ENCODE results near the gene CRTC1. TPM values are rescaled to one million over a fixed set of nuclear protein-coding genes. Genes with fewer than 3 reads are reported as not detected.

CRTC1 gene
- total and polyA plus RNA-seq, 4 donors: 1.5 to 3.5 (median 1.9) TPM

DNA sequence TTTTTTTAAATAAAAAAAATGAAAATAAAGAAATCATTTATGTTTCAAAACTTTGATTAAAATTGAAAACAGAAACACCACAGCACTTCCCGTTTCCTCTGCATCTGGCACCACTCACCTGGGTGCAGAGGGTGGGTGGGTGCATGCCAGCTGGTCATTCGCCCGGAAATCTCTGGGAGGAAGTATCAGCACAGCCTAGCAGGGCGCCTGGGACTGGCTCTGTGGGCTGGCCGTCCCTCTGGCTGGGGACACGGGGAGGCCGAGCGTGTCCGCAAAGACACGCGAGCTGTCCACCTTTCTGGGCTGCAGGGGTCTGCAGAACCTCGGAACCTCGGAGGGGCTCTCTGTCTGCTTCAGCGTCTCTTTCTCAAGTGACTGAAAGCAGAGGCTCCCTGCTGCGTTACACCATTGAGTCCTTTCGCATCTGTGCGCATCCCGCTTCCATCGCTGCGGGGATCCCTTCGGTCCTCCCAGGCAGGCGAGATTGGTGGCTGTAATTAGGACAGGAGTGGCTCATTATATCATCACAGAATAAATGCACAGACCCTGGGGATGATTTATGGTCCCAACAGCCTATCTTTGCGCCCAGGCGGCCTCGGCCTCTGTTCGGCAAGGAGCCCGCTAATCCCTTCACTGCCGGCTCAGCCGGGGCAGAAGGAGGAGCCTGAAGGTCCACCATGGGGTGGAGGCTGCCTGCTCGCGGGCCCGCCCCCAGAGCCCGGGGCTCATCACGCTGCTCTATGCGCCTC lies 17.2 kb downstream of the CRTC1 start:
- H3K27ac ChIP-seq (ENCODE audit: low read depth in 1 of 2, low read length in 2 of 2): peak overlapping the region; percentile 51 to 68
- whole genome bisulfite sequencing: 38% methylated on average over 35 of the region's 35 CpGs
- peak overlapping the region in 1 of 2 donors; percentile 58 for H3K9ac ChIP-seq (ENCODE audit: low read depth in 1 of 2, low read length in 2 of 2)
- no peaks in the 10 kb centered on the region for H3K9me3 ChIP-seq (ENCODE audit: control insufficient read depth in 4 of 4, low read length in 3 of 4)
- H3K36me3 ChIP-seq (ENCODE audit: control insufficient read depth in 4 of 4, insufficient read depth in 3 of 4, low read depth in 1 of 4, low read length in 3 of 4): no peaks in the 10 kb centered on the region
- no peak for DNase-seq (ENCODE audit: low spot score)
- H3K4me1 ChIP-seq (ENCODE audit: control insufficient read depth in 4 of 4, insufficient read depth in 4 of 4, low read length in 3 of 4): peaks cover 4 to 20% (median 14%) of the 10 kb centered on the region in 4 donors
- TF ChIP-seq, protein P1, sequence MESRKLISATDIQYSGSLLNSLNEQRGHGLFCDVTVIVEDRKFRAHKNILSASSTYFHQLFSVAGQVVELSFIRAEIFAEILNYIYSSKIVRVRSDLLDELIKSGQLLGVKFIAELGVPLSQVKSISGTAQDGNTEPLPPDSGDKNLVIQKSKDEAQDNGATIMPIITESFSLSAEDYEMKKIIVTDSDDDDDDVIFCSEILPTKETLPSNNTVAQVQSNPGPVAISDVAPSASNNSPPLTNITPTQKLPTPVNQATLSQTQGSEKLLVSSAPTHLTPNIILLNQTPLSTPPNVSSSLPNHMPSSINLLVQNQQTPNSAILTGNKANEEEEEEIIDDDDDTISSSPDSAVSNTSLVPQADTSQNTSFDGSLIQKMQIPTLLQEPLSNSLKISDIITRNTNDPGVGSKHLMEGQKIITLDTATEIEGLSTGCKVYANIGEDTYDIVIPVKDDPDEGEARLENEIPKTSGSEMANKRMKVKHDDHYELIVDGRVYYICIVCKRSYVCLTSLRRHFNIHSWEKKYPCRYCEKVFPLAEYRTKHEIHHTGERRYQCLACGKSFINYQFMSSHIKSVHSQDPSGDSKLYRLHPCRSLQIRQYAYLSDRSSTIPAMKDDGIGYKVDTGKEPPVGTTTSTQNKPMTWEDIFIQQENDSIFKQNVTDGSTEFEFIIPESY (IDR thresholded peaks at IDR 0.05): no peak
- no peak for TF ChIP-seq NR2F2 (IDR thresholded peaks at IDR 0.05)
- TF ChIP-seq GABPA (IDR thresholded peaks at IDR 0.05 in 1 of 2, conservative IDR thresholded peaks at IDR 0.05 in 1 of 2): peak in 1 of 2 donors; percentile 61
- peak in 1 of 2 donors; percentile 55 for TF ChIP-seq RAD21 (IDR thresholded peaks at IDR 0.05)
- TF ChIP-seq HNF4G (IDR thresholded peaks at IDR 0.05): no peak
- no peak for TF ChIP-seq TAF1 (conservative IDR thresholded peaks at IDR 0.05)
- TF ChIP-seq RXRA (IDR thresholded peaks at IDR 0.05): peak; percentile 21 to 38
- TF ChIP-seq SP1 (IDR thresholded peaks at IDR 0.05): no peak
- no peak for TF ChIP-seq FOXA1 (IDR thresholded peaks at IDR 0.05)
- peak in 1 of 2 donors; percentile 90 for TF ChIP-seq EGR1 (IDR thresholded peaks at IDR 0.05; ENCODE audit: low read depth in 2 of 2)
- TF ChIP-seq, protein P2, sequence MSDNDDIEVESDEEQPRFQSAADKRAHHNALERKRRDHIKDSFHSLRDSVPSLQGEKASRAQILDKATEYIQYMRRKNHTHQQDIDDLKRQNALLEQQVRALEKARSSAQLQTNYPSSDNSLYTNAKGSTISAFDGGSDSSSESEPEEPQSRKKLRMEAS (IDR thresholded peaks at IDR 0.05): peak; percentile 91
- TF ChIP-seq, protein P3, sequence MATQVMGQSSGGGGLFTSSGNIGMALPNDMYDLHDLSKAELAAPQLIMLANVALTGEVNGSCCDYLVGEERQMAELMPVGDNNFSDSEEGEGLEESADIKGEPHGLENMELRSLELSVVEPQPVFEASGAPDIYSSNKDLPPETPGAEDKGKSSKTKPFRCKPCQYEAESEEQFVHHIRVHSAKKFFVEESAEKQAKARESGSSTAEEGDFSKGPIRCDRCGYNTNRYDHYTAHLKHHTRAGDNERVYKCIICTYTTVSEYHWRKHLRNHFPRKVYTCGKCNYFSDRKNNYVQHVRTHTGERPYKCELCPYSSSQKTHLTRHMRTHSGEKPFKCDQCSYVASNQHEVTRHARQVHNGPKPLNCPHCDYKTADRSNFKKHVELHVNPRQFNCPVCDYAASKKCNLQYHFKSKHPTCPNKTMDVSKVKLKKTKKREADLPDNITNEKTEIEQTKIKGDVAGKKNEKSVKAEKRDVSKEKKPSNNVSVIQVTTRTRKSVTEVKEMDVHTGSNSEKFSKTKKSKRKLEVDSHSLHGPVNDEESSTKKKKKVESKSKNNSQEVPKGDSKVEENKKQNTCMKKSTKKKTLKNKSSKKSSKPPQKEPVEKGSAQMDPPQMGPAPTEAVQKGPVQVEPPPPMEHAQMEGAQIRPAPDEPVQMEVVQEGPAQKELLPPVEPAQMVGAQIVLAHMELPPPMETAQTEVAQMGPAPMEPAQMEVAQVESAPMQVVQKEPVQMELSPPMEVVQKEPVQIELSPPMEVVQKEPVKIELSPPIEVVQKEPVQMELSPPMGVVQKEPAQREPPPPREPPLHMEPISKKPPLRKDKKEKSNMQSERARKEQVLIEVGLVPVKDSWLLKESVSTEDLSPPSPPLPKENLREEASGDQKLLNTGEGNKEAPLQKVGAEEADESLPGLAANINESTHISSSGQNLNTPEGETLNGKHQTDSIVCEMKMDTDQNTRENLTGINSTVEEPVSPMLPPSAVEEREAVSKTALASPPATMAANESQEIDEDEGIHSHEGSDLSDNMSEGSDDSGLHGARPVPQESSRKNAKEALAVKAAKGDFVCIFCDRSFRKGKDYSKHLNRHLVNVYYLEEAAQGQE (IDR thresholded peaks at IDR 0.05): no peak
- TF ChIP-seq HNF4A (conservative IDR thresholded peaks at IDR 0.05): peak; percentile 54 to 58
- H3K4me3 ChIP-seq (ENCODE audit: low read depth in 1 of 3, low read length in 3 of 3): peak overlapping the region in 2 of 3 donors; percentile 13 to 52
- no peaks in the 10 kb centered on the region for H3K27me3 ChIP-seq (ENCODE audit: control insufficient read depth in 4 of 4, insufficient read depth in 4 of 4, low read length in 3 of 4)

DNA sequence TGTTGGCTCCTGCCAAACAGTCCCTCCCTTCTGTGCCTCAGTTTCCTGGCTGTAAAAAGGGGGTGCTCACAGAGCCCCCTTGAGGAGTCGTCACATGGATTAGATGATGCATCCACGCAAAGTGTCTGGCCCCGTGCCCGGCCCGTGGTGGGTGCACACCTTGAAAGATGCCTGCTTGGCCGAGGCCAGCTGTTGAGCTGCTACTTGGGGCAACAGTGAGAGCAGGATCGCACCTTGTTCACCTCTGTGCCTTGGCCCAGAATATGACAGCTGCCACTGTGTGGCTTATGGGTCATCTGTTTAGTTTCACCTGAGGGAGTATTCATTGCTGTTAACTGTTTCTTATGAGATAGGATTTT lies 17.7 kb downstream of the CRTC1 start:
- Histone ChIP-seq H3K27me3 (ENCODE audit: control insufficient read depth in 4 of 4, insufficient read depth in 4 of 4, low read length in 3 of 4) (no peaks in the 10 kb centered on the region), H3K27ac (ENCODE audit: low read depth in 1 of 2, low read length in 2 of 2) (no peak overlapping the region), H3K4me1 (ENCODE audit: control insufficient read depth in 4 of 4, insufficient read depth in 4 of 4, low read length in 3 of 4) (peaks cover 4 to 20% (median 14%) of the 10 kb centered on the region in 4 donors), H3K9me3 (ENCODE audit: control insufficient read depth in 4 of 4, low read length in 3 of 4) (no peaks in the 10 kb centered on the region), H3K9ac (ENCODE audit: low read depth in 1 of 2, low read length in 2 of 2) (no peak overlapping the region), H3K4me3 (ENCODE audit: low read depth in 1 of 3, low read length in 3 of 3) (no peak overlapping the region), H3K36me3 (ENCODE audit: control insufficient read depth in 4 of 4, insufficient read depth in 3 of 4, low read depth in 1 of 4, low read length in 3 of 4) (no peaks in the 10 kb centered on the region)
- TF ChIP-seq HNF4G (IDR thresholded peaks at IDR 0.05) (no peak), JUND (IDR thresholded peaks at IDR 0.05) (no peak), RAD21 (IDR thresholded peaks at IDR 0.05) (no peak), FOXA2 (IDR thresholded peaks at IDR 0.05) (no peak), EGR1 (IDR thresholded peaks at IDR 0.05; ENCODE audit: low read depth in 2 of 2) (no peak), YY1 (IDR thresholded peaks at IDR 0.05) (no peak), HNF4A (conservative IDR thresholded peaks at IDR 0.05) (no peak), SP1 (IDR thresholded peaks at IDR 0.05) (no peak), RXRA (IDR thresholded peaks at IDR 0.05) (no peak), GABPA (IDR thresholded peaks at IDR 0.05 in 1 of 2, conservative IDR thresholded peaks at IDR 0.05 in 1 of 2) (no peak), FOXA1 (IDR thresholded peaks at IDR 0.05) (no peak), NR2F2 (IDR thresholded peaks at IDR 0.05) (no peak), TAF1 (conservative IDR thresholded peaks at IDR 0.05) (no peak)
- TF ChIP-seq, protein P4, sequence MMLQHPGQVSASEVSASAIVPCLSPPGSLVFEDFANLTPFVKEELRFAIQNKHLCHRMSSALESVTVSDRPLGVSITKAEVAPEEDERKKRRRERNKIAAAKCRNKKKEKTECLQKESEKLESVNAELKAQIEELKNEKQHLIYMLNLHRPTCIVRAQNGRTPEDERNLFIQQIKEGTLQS (IDR thresholded peaks at IDR 0.05): no peak
- TF ChIP-seq, protein P2 (IDR thresholded peaks at IDR 0.05): no peak
- TF ChIP-seq, protein P5, sequence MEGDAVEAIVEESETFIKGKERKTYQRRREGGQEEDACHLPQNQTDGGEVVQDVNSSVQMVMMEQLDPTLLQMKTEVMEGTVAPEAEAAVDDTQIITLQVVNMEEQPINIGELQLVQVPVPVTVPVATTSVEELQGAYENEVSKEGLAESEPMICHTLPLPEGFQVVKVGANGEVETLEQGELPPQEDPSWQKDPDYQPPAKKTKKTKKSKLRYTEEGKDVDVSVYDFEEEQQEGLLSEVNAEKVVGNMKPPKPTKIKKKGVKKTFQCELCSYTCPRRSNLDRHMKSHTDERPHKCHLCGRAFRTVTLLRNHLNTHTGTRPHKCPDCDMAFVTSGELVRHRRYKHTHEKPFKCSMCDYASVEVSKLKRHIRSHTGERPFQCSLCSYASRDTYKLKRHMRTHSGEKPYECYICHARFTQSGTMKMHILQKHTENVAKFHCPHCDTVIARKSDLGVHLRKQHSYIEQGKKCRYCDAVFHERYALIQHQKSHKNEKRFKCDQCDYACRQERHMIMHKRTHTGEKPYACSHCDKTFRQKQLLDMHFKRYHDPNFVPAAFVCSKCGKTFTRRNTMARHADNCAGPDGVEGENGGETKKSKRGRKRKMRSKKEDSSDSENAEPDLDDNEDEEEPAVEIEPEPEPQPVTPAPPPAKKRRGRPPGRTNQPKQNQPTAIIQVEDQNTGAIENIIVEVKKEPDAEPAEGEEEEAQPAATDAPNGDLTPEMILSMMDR (IDR thresholded peaks at IDR 0.05; ENCODE audit: low read depth, low read length, missing input control): no peak
- TF ChIP-seq, protein P3 (IDR thresholded peaks at IDR 0.05): no peak
- no peak for DNase-seq (ENCODE audit: low spot score)
- WGBS: 68% methylated on average over 7 of the region's 7 CpGs

Data from liver (tissue), 9 donors.